Thoracic aorta (tissue), 2 donors: ENCODE data around the gene PCGF3. TPM values are rescaled to one million over a fixed set of nuclear protein-coding genes. Genes with fewer than 3 reads are reported as not detected.

Experiments
- ATAC-seq: fragments of 150-250 bp; one replicate; pipeline ENCODE4 v1.8.0; 2017; ENCODE audit warnings: low read depth; ENCODE audit not compliant: insufficient number of reproducible peaks, low FRiP score
- DNase-seq: peaks from one replicate; pipeline ENCODE4 v3.0.0-alpha.2; 2020; ENCODE audit warnings: low spot score
- H3K27ac ChIP-seq, 2 donors: fragments of 200-600 bp; sonication (generic); 1 replicate in 1 of 2; 2 replicates in 1 of 2; pipeline ENCODE4 v1.5.1; 2016; ENCODE audit warnings: mild to moderate bottlenecking in 2 of 2, moderate library complexity in 2 of 2
- H3K27me3 ChIP-seq: fragments of 200-600 bp; sonication (generic); replicated peaks from 2 replicates; pipeline ENCODE4 v1.6.0; 2016; ENCODE audit warnings: mild to moderate bottlenecking; ENCODE audit not compliant: insufficient read depth
- H3K36me3 ChIP-seq: fragments of 200-600 bp; sonication (generic); one replicate; pipeline ENCODE4 v1.5.1; 2016
- H3K4me1 ChIP-seq, 2 donors: fragments of 200-600 bp; sonication (generic); 1 replicate in 1 of 2; 2 replicates in 1 of 2; pipeline versions ENCODE4 v1.5.1 to v1.6.0; 2016; ENCODE audit warnings: low read depth in 2 of 2, mild to moderate bottlenecking in 1 of 2; ENCODE audit not compliant: control insufficient read depth in 1 of 2
- H3K4me3 ChIP-seq: fragments of 200-600 bp; sonication (generic); 2 replicates; pipeline ENCODE4 v1.5.1; 2016; ENCODE audit warnings: mild to moderate bottlenecking
- H3K9me3 ChIP-seq: fragments of 200-600 bp; sonication (generic); 2 replicates; pipeline ENCODE4 v1.5.1; 2016
- CTCF ChIP-seq: fragments of 200-600 bp; sonication (generic); IDR thresholded peaks from one replicate; pipeline ENCODE4 v1.5.1; 2019; ENCODE audit warnings: antibody characterized with exemption
- total RNA-seq, 2 donors: library from RNA; depleted of rRNA; stranded (reverse); fragments of >200 nt; gene quantifications; one replicate each; pipeline versions ENCODE4 v1.1.0 to v1.2.3, GENCODE V29; 2016

The PCGF3 gene
- total RNA-seq, 2 donors from 2014 or later: 50.4 to 83.2 TPM

- ATAC-seq: no peak
- H3K27ac ChIP-seq: peak overlapping the region in 1 of 2 donors; percentile 8
Observed at GRCh38 chr4:706834-707598, 1.4 kb downstream of the PCGF3 start.

DNA sequence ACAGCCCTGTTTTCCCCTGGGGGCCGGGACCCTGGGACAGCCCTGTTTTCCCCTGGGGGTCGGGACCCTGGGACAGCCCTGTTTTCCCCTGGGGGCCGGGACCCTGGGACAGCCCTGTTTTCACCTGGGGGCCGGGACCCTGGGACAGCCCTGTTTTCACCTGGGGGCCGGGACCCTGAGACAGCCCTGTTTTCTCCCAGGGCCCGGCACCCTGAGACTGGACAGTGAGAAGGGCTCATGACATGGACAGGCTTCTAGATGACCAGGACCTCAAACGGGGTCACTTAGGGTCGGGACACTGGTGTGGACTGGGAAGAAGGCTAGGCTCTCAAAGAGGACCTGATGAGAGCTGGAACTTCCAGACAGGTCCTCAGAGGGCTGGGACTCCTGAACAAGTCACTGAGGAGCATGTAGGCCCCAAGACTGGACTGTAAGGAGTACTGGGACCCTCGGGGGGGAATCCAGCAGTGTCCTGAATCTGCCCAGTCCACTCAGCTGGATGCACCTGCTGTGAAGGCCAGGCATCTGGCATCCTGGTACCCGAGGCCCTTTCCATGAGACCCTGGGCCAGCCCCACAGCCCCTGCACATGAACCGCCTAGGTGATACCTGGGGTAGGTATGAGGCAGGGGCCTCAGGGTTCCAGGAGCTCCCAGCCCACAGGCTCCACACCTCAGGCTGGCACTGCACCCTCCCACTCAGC is 2.4 kb downstream of the PCGF3 start:
- Histone ChIP-seq H3K27me3 (no peaks in the 10 kb centered on the region), H3K9me3 (no peaks in the 10 kb centered on the region), H3K36me3 (no peaks in the 10 kb centered on the region), H3K4me3 (peak overlapping the region; percentile 16), H3K4me1 (peaks cover 21 to 35% of the 10 kb centered on the region in 2 donors), H3K27ac (no peak overlapping the region)
- DNase-seq (no peak), ATAC-seq (no peak)
- TF ChIP-seq CTCF: no peak

More at GRCh38 chr4:706834-707598, 1.4 kb downstream of the PCGF3 start:
- H3K36me3 ChIP-seq: no peaks in the 10 kb centered on the region
- no peak for DNase-seq
- H3K9me3 ChIP-seq: no peaks in the 10 kb centered on the region
- H3K4me3 ChIP-seq: peak overlapping the region; percentile 100
- TF ChIP-seq CTCF: no peak
- H3K27me3 ChIP-seq: no peaks in the 10 kb centered on the region
- peaks cover 21 to 35% of the 10 kb centered on the region in 2 donors for H3K4me1 ChIP-seq

GRCh38 chr4:708631-708933 is 3.0 kb downstream of the PCGF3 start:
- no peak for TF ChIP-seq CTCF
- ATAC-seq (no peak), DNase-seq (no peak)
- Histone ChIP-seq H3K27me3 (no peaks in the 10 kb centered on the region), H3K4me3 (no peak overlapping the region), H3K9me3 (no peaks in the 10 kb centered on the region), H3K4me1 (peaks cover 21 to 35% of the 10 kb centered on the region in 2 donors), H3K36me3 (no peaks in the 10 kb centered on the region), H3K27ac (no peak overlapping the region)

DNA sequence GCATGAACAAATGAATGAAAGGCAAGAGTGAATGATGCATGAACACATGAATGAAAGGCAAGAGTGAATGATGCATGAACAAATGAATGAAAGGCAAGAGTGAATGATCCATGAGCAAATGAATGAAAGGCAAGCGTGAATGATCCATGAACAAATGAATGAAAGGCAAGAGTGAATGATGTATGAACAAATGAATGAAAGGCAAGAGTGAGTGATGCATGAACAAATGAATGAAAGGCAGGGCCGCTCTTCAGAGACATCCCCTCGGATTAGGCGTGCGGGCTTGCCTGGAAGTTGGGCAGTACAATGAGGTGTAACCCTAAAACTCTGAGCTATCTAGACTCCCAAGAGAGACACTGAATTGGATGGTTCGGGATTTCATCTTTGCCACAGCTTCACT is 3.7 kb downstream of the PCGF3 start:
- ATAC-seq (no peak), DNase-seq (no peak)
- peaks cover 21 to 35% of the 10 kb centered on the region in 2 donors for H3K4me1 ChIP-seq
- H3K9me3 ChIP-seq: no peaks in the 10 kb centered on the region
- TF ChIP-seq CTCF: no peak
- no peak overlapping the region for H3K27ac ChIP-seq
- H3K4me3 ChIP-seq: no peak overlapping the region
- H3K36me3 ChIP-seq: peaks cover 3% of the 10 kb centered on the region
- H3K27me3 ChIP-seq: no peaks in the 10 kb centered on the region

DNA sequence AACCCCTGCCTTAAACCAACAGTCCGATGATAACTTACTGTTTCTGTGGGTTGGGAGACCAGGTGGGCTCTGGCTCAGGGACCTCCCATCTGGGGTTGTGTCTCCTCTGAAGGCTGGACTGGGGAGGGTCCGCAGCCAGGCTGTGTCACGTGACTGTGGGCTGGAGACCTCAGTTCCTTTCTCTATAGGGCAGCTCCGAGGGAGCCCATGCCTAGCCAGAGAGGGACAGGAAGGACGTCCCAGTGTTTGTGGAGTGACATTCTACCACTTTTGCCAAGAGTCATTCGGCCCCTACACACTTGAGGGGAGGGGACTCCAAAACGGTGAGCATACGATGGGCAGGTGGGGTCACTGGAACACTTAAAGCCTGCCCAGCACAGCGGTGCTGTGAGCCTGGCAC is 4.5 kb downstream of the PCGF3 start:
- H3K27me3 ChIP-seq: no peaks in the 10 kb centered on the region
- TF ChIP-seq CTCF: no peak
- ATAC-seq: no peak
- no peak overlapping the region for H3K27ac ChIP-seq
- H3K4me1 ChIP-seq: peaks cover 21 to 33% of the 10 kb centered on the region in 2 donors
- H3K36me3 ChIP-seq: peaks cover 7% of the 10 kb centered on the region
- no peak for DNase-seq
- H3K4me3 ChIP-seq: no peak overlapping the region
- no peaks in the 10 kb centered on the region for H3K9me3 ChIP-seq
